DND-41 (cell line): ENCODE data around the gene RPL3.

ENCODE experiments used
- EZH2 ChIP-seq: IDR thresholded peaks from 3 replicates; pipeline ENCODE4 v1.6.1; 2012; ENCODE audit warnings: borderline replicate concordance, low read depth, mild to moderate bottlenecking, moderate library complexity, low read length, inconsistent platforms; ENCODE audit not compliant: severe bottlenecking
- TF ChIP-seq, protein P1 (sequence below): IDR thresholded peaks from 2 replicates; pipeline ENCODE4 v1.5.1; 2012; ENCODE audit warnings: borderline replicate concordance, low read length, moderate library complexity, mild to moderate bottlenecking; ENCODE audit not compliant: poor library complexity, severe bottlenecking; ENCODE audit errors: extremely low read depth

- TF ChIP-seq, protein P1, sequence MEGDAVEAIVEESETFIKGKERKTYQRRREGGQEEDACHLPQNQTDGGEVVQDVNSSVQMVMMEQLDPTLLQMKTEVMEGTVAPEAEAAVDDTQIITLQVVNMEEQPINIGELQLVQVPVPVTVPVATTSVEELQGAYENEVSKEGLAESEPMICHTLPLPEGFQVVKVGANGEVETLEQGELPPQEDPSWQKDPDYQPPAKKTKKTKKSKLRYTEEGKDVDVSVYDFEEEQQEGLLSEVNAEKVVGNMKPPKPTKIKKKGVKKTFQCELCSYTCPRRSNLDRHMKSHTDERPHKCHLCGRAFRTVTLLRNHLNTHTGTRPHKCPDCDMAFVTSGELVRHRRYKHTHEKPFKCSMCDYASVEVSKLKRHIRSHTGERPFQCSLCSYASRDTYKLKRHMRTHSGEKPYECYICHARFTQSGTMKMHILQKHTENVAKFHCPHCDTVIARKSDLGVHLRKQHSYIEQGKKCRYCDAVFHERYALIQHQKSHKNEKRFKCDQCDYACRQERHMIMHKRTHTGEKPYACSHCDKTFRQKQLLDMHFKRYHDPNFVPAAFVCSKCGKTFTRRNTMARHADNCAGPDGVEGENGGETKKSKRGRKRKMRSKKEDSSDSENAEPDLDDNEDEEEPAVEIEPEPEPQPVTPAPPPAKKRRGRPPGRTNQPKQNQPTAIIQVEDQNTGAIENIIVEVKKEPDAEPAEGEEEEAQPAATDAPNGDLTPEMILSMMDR, result no peak
- TF ChIP-seq EZH2, result no peak
Measured at GRCh38 chr22:39356464-39356863, 37.0 kb upstream of the RPL3 start.
